Measurements from ENCODE around the gene INMT.

GRCh38 chr7:30736291-30736690, 15.6 kb upstream of the INMT start:
- TF ChIP-seq CTCF (IDR thresholded peaks at IDR 0.05) (no peak), POLR2AphosphoS5 (IDR thresholded peaks at IDR 0.05; ENCODE audit: insufficient read depth in 1 of 2, low read depth in 1 of 2) (no peak), POLR2A (IDR thresholded peaks at IDR 0.05) (no peak)
